ENCODE data around the gene SIPA1.
A peak's percentile ranks its signal among the peaks of the same experiment; 100 is the strongest.

The SIPA1 gene

GRCh38 chr11:65624931-65625627 is 12.8 kb upstream of the SIPA1 start:
- DNase-seq (ENCODE audit: low read depth, low spot score) = no peak
- no peak for TF ChIP-seq CTCF (IDR thresholded peaks at IDR 0.05; ENCODE audit: low read depth, low read length)
- in situ Hi-C loops (cut with HindIII; ENCODE audit: low sequenced_read_pairs) = no loop called here
- no peak overlapping the region for H3K4me3 ChIP-seq (ENCODE audit: low read depth, low read length)

DNA sequence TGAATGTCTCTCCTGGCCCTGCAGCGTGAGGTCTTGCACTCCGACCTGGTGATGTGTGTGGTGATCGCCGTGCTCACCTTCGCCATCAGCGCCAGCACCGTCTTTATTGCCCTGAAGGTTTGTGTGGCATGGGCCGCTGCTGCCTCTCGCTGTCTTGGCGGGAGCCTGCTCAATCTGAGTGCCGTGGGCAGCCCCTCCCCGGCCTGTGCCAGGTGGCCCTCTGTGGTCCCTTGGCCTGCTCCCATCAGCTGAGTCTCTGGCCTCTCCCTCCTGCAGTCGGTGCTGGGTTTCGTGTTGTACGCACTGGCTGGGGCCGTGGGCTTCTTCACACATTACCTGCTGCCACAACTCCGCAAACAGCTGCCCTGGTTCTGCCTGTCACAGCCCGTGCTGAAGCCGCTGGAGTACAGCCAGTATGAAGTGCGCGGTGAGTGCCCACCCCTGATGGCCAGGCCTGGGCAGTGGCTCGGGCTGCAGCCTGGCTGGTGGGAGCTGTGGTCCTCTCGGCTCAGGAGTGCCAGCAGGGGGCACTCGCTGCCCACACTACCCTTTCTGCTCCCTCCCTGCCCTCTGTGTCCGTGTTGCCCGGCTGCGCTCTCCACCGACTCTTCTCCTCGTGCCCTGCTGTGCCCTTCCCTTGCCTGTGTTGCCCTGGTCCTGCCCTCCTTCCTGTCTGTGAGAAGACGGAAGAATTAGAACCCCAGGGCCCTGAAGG is 12.1 kb upstream of the SIPA1 start:
- peak; percentile 62 for TF ChIP-seq CTCF (IDR thresholded peaks at IDR 0.05; ENCODE audit: low read depth, low read length)
- in situ Hi-C loops (cut with HindIII; ENCODE audit: low sequenced_read_pairs) = no loop called here
- no peak for DNase-seq (ENCODE audit: low read depth, low spot score)
- H3K4me3 ChIP-seq (ENCODE audit: low read depth, low read length) = no peak overlapping the region

GRCh38 chr11:65627202-65627601 is 10.7 kb upstream of the SIPA1 start:
- TF ChIP-seq CTCF (IDR thresholded peaks at IDR 0.05; ENCODE audit: low read depth, low read length) = no peak
- in situ Hi-C loops (cut with HindIII; ENCODE audit: low sequenced_read_pairs) = no loop called here
- DNase-seq (ENCODE audit: low read depth, low spot score) = no peak
- no peak overlapping the region for H3K4me3 ChIP-seq (ENCODE audit: low read depth, low read length)

GRCh38 chr11:65629579-65629978 is 8.3 kb upstream of the SIPA1 start:
- DNase-seq (ENCODE audit: low read depth, low spot score) = no peak
- TF ChIP-seq CTCF (IDR thresholded peaks at IDR 0.05; ENCODE audit: low read depth, low read length) = no peak
- in situ Hi-C loops (cut with HindIII; ENCODE audit: low sequenced_read_pairs) = no loop called here
- H3K4me3 ChIP-seq (ENCODE audit: low read depth, low read length) = no peak overlapping the region

- no peak for DNase-seq (ENCODE audit: low read depth, low spot score)
- no peak overlapping the region for H3K4me3 ChIP-seq (ENCODE audit: low read depth, low read length)
- no peak for TF ChIP-seq CTCF (IDR thresholded peaks at IDR 0.05; ENCODE audit: low read depth, low read length)
- in situ Hi-C loops (cut with HindIII; ENCODE audit: low sequenced_read_pairs) = no loop called here
Measured at GRCh38 chr11:65630215-65630614, 7.7 kb upstream of the SIPA1 start.

DNA sequence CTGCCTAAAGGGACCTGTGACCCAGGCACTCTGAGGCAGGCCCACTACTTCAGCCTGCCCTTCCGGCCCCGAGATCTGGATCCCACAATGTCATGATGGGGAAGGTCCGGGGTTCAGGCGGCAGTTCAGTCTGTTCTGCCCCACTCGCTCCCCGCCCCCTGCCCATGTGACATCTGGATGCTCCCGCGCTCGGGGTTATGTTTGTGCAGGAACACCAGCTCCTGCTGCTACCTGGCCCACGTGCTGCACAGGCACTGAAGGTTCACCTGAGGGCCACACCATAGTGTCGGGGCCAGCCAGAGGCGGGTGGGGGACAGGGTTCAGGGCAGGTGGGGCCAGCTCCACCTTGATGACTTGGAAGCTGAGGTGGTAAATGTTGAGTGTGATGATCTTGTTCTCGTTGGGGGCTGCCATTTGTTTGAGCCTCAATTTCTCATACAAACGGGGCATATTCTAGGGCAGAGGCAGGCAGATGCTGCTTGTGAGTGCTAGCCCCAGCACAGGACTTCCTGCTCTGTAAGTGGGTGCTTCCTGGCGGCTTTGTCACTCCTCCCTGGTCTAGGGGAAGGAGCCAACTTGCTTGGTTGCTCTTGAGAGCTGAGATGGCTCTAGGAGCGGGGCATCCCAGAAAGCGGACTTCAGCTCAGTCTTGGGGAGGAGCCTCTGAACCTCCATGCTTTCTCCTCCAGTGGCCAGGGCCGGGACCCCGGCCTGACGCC is 4.4 kb upstream of the SIPA1 start:
- in situ Hi-C loops (cut with HindIII; ENCODE audit: low sequenced_read_pairs) = no loop called here
- no peak for TF ChIP-seq CTCF (IDR thresholded peaks at IDR 0.05; ENCODE audit: low read depth, low read length)
- no peak overlapping the region for H3K4me3 ChIP-seq (ENCODE audit: low read depth, low read length)
- no peak for DNase-seq (ENCODE audit: low read depth, low spot score)
